ENCODE data around the gene GPALPP1. TPM values are rescaled to one million over a fixed set of nuclear protein-coding genes. Genes with fewer than 3 reads are reported as not detected.

Gene GPALPP1
- total and polyA plus RNA-seq, 2 of the 4 experiments (the other 2 are of a cell fraction) = 10.6 to 12.5 TPM

- H3K9ac ChIP-seq (ENCODE audit: low read depth, low read length) = peak overlapping the region; percentile 45; the same call in 1 of the 2 replicates
- in situ Hi-C loops (cut with MboI; ENCODE audit: low sequenced_read_pairs) (loop anchor here (5.0 kb wide), 1 partner anchor 255 kb away; no protein-coding TSS in a partner anchor), dilution Hi-C loops (cut with HindIII; ENCODE audit: low sequenced_read_pairs, unreplicated experiment) (no loop called here), intact Hi-C loops (cut with micrococcal nuclease) (no loop called here)
- no peaks in the 10 kb centered on the region; a peak in 1 of 4 replicates for H3K79me1 ChIP-seq (ENCODE audit: low read depth in 1 of 2, low read length in 2 of 2)
- peak overlapping the region; percentile 83 for H3K23ac ChIP-seq (ENCODE audit: low read depth, low read length)
- peak overlapping the region; percentile 79 for H4K91ac ChIP-seq (ENCODE audit: insufficient read depth, low read depth, low read length)
- H3K4me2 ChIP-seq (ENCODE audit: low read depth, low read length) = peak overlapping the region; percentile 48
- peak overlapping the region; percentile 70 for H4K5ac ChIP-seq (ENCODE audit: low read depth, low read length)
- BruUV-seq (replicated peaks) = no TSS peak
- 50% methylated on average over 1 of the region's 3 CpGs; no CpG with 5 or more reads in 1 of the 2 experiments for WGBS, 2 experiments (ENCODE audit: extremely low coverage in 2 of 2, insufficient read length in 1 of 2)
- peaks cover 11% of the 10 kb centered on the region for H3K4me1 ChIP-seq (ENCODE audit: control insufficient read depth, insufficient read depth, low read length)
- peak overlapping the region; percentile 67 for H2BK5ac ChIP-seq (ENCODE audit: low read depth, low read length, poor library complexity, severe bottlenecking)
- peak overlapping the region; percentile 89 for H2BK120ac ChIP-seq (ENCODE audit: low read depth, low read length)
- peak overlapping the region; percentile 42; the same call in 1 of the 2 replicates for H2AK5ac ChIP-seq (ENCODE audit: low read depth, low read length)
- H3K9me3 ChIP-seq (ENCODE audit: control insufficient read depth, insufficient read depth, low read length) = no peaks in the 10 kb centered on the region
- no peak for TF ChIP-seq NFE2L2 (IDR thresholded peaks at IDR 0.05; ENCODE audit: low read depth, low read length)
- TF ChIP-seq CEBPB (IDR thresholded peaks at IDR 0.05; ENCODE audit: low read depth, low read length) = peak; percentile 49; the same call in 1 of the 2 replicates
- peak overlapping the region; percentile 82 for H3K18ac ChIP-seq (ENCODE audit: low read depth, low read length)
- H3K9me1 ChIP-seq (ENCODE audit: insufficient read depth, low read length) = 0 out of 2 replicates have a peak, but pooled peaks cover 10% of the 10 kb centered on the region
- H3K4ac ChIP-seq (ENCODE audit: low read depth, low read length) = peak overlapping the region; percentile 90
- CTCF ChIA-PET = interaction anchor here (0.8 kb wide), 1 partner anchor 239 kb away, joined by 3 read pairs; no protein-coding TSS in a partner anchor
- H2BK20ac ChIP-seq (ENCODE audit: low read depth, low read length) = peak overlapping the region; percentile 70
- H2AFZ ChIP-seq (replicated peaks; ENCODE audit: low read length, poor library complexity) = peak overlapping the region; percentile 25
- no peaks in the 10 kb centered on the region for H4K20me1 ChIP-seq (ENCODE audit: insufficient read depth, low read length)
- H3K27me3 ChIP-seq (ENCODE audit: control insufficient read depth, insufficient read depth, low read length) = no peaks in the 10 kb centered on the region
- H3K14ac ChIP-seq (replicated peaks; ENCODE audit: low read depth, low read length) = peak overlapping the region; percentile 88
- ATAC-seq (ENCODE audit: low read depth) (peak; percentile 67), DNase-seq (no peak)
- POLR2A ChIA-PET (ENCODE audit: unreplicated experiment) = interaction anchor here (0.5 to 0.6 kb wide), 2 partner anchors 78 to 607 kb away, joined by 3 to 18 read pairs; partner anchors contain the start of gene GTF2F2
- peak overlapping the region; percentile 59; the same call in 2 of the 3 replicates for H2BK15ac ChIP-seq (ENCODE audit: low read depth, low read length)
- H4K8ac ChIP-seq (ENCODE audit: low read depth in 2 of 2, low read length in 2 of 2) = peak overlapping the region; percentile 27 to 79; a peak in 3 of 4 replicates
- peak overlapping the region; percentile 80 for H2AK9ac ChIP-seq (replicated peaks; ENCODE audit: low read depth, low read length, poor library complexity)
- peak overlapping the region; percentile 83; the same call in 1 of the 2 replicates for H3K27ac ChIP-seq (ENCODE audit: insufficient read depth, low read length)
- no peak overlapping the region; the same call in 1 of the 2 replicates for H3K56ac ChIP-seq (ENCODE audit: extremely low read depth, insufficient read depth, low read length)
- H3K4me3 ChIP-seq (ENCODE audit: insufficient read depth, low read depth, low read length) = no peak overlapping the region
- H3K36me3 ChIP-seq (ENCODE audit: control insufficient read depth, insufficient read depth, low read length) = peaks cover 3% of the 10 kb centered on the region; the same call in 1 of the 2 replicates
Observed at GRCh38 chr13:45042539-45042938, 53.2 kb downstream of the GPALPP1 start.

Data from IMR-90 (cell line).